HT-29 (cell line): ENCODE results near the gene METRN. TPM values are rescaled to one million over a fixed set of nuclear protein-coding genes. Genes with fewer than 3 reads are reported as not detected.
A peak's percentile ranks its signal among the peaks of the same experiment; 100 is the strongest.

Experiments
- DNase-seq: peaks from one replicate; pipeline ENCODE4 v3.0.0-alpha.2; 2015; ENCODE audit warnings: low spot score
- total RNA-seq: library from RNA; depleted of rRNA; stranded (reverse); fragments of >200 nt; shearing (Covaris generic); gene quantifications from 2 replicates; pipeline ENCODE4 v1.2.3, GENCODE V29; 2014

METRN gene
- total RNA-seq, 1 experiment from 2014 or later, result 82.2 TPM

DNA sequence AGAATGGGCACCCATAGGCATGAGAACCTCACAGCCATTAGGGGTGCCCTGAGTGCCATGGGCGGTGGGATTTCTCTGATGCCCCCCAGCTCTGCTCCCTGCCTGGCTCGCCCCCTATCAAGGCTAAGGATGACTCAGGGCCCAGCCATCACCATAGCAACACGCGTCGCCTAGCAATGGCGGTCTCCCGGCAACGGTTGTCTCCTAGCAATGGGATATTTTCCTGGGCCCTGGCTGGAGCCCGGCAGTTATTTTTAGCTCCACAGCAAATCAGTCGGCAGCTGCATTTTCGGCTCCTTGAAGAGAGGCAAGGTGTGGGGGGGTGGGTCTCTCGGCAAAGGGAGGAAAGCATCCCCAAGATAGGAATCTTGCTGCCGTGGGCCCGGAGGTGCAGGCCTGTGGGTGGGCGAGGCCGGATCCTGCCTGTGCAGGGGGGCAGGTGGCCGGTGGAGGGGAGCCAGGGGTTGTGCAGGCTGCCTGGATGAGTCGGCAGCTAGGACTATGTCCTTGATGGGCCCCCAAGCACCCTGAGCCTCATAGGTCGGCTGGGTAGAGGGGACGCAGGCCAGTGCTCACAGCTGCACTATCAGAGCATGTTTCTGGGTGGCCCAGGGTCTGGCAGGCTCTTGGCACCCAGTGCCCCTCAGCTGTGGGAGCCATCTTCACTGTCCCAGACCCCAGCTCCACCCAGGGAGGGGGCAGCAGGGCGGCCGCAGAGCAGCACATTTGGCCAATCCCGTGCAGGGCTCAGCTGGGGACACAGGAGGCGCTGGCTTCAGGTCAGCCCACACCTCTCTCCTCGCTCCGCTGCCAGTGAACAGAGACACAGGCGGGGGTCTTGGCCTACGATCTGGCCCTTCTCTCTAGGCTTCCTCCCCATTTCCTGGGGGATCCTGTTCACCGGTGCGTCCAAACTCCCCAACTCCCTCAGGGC, 5.1 kb upstream of the METRN start:
- DNase-seq, result peak; percentile 64

DNA sequence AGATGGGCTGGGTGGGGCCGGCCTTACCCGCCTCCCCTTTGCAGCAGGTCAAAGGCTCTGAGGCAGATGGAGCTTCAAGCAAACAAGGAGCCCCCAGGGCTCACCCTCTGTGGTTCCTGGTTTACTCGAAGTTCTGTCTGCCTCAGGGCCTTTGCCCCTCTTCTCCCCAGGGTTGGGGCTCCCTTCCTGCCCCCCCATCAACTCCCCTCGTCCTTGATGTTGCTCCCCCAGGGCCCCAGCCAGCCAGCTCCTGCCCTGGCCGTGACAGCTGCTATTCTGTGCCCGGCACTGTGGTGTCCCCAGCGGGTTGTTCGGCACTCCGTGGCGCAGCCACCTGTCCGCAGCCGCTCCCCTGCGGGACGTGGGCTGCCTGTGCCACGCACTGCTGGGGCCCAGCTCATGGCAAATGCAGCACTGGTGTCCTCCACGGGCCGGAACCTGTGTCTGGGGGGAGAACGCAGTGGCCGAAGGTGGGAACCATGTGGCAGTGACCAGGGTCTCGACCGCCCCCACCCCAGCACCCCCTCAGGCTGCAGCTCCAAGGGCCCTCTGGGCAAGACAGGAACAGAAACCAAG, 4.3 kb upstream of the METRN start:
- DNase-seq, result no peak

DNA sequence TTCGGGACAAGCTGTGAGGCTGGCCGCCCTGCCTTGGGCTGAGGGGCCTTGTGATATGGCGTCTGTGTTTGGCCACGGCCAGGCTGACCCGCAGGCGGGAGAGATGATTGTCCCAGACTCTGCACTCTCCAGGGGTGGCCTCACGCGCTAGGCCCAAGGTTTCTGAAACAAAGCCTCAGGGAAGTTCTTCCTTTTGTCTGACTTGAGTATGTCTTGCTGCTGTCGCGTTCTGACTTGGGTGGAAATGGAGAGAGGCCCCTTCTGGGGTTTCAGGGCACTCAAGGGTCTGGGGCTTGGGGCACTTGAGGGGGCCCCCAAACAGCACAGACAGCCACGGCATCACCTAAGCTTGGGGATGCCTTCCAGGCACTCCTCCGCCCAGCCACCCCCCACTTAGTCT, 3.8 kb upstream of the METRN start:
- no peak for DNase-seq

DNA sequence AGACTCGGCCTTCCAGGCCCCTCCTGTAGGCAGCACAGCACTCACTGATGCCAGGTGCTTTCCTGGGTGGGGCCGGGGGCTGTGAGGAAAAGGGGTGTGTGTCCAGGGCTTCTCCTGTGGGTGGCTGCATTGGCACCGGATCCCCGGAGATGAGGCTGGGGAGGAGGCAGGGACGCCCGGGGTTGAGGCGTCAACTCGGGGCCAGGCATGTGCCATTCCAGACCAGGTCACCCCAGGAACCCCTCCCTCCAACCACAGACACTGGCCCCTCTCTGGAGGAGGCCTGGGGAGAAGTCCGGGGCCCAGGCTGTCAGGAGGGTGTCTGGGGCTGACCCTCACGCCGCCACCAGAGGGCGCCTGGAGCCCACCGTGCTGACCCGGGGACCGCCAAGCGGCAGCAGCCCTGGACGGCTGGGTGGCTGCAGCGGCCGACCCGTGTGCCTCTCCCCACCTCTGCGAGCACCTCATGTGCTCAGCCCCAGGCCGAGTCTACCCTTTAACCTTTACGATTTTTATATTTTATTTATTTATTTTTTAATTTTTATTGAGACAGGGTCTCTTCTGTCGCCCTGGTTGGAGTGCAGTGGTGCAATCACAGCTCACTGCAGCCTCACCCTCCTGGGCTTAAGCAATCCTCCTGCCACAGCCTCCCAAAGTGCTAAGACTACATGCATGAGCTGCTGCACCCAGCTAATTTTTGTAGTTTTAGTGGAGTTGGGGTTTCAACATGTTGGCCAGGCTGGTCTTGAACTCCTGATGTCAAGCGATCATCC, 3.2 kb upstream of the METRN start:
- peak; percentile 71 for DNase-seq

DNA sequence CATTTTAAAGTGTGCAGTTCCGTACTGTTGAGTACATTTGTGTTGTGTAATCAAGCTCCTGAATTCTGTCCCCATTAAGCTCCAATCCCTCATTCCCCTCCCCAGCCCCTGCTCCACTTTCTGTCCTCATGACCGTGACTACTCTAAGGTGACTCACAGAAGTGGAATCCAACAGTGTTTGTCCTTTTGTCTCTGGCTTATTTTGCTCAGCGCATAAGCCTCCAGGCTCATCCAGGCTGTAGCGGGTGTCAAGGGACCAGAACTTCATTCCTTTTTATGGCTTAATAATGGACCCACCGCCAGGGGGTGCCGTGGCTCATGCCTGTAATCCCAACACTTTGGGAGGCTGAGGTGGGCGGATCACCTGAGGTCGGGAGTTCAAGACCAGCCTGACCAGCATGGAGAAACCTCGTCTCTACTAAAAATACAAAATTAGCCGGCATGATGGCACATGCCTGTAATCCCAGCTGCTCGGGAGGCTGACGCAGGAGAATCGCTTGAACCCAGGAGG, 2.1 kb upstream of the METRN start:
- peak; percentile 77 for DNase-seq

DNA sequence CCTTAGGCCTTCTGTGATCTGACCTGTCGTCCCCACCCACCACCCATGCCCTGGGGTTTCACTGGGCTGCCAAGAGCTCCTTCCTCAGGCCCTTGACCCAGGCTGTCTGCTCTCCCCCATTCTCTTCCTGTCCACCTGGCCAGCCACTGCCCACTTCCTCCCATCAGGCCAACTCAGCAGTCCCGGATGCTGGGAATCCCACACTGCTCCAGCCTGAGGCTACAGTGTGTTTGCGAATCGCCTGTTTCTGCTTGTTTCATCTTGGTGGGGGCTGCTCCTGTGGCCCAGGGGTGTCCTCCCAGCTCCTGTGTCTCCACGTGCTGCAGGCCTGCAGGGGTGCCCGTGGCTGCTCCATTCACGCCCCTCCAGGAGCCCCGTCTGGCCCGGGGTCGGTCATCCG, 839 bp upstream of the METRN start:
- no peak for DNase-seq

DNA sequence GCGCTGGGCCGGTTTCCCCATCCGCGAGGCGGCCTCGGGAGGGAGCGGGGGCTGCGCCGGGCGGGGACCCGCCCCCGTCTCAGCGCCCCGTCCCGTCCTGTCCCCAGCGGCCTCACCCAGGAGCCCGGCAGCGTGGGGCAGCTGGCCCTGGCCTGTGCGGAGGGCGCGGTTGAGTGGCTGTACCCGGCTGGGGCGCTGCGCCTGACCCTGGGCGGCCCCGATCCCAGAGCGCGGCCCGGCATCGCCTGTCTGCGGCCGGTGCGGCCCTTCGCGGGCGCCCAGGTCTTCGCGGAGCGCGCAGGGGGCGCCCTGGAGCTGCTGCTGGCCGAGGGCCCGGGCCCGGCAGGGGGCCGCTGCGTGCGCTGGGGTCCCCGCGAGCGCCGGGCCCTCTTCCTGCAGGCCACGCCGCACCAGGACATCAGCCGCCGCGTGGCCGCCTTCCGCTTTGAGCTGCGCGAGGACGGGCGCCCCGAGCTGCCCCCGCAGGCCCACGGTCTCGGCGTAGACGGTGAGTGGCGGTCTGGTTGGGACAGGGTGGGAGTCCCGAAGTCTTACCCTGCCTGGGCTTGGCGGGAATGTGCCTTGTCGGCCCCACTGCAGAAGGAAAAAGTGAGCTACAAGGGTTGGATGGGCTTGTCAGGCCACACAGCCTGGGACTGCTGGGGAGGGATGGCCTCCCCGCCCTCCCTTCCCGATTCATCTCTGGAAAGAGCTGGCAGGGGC, 720 bp downstream of the METRN start:
- DNase-seq, result no peak

DNA sequence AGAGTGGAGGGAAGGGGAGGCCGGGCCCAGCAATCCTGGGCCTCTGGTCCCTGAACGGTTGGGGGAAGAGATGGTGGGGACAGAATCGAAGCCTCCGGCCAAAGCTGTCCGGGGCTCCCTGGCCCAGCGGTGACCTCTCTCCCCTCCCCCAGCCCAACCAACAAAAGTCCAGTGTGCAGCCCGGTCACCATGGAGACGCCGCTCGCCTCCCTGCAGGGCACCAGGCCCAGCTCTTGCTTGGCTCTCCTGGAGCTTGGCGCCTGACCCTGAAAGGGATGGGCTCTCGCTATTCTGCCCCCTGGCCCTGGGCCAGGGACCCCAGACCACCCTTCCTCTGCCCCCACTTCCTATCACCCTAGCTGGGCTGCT, 1.3 kb downstream of the METRN start:
- DNase-seq, result peak; percentile 60

DNA sequence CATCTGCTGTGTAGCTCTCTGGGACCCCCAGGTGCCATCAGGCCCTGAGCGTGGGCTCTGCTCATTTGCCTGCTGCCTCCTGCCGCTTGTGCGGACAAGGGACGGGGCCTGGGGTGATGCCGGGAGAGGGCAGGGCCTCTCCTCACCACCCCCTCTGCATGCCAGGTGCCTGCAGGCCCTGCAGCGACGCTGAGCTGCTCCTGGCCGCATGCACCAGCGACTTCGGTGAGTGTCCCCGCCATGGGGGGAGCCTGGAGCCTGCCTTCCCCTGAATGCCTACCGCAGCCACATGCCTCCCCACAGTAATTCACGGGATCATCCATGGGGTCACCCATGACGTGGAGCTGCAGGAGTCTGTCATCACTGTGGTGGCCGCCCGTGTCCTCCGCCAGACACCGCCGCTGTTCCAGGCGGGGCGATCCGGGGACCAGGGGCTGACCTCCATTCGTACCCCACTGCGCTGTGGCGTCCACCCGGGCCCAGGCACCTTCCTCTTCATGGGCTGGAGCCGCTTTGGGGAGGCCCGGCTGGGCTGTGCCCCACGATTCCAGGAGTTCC, 1.9 kb downstream of the METRN start:
- DNase-seq, result no peak

DNA sequence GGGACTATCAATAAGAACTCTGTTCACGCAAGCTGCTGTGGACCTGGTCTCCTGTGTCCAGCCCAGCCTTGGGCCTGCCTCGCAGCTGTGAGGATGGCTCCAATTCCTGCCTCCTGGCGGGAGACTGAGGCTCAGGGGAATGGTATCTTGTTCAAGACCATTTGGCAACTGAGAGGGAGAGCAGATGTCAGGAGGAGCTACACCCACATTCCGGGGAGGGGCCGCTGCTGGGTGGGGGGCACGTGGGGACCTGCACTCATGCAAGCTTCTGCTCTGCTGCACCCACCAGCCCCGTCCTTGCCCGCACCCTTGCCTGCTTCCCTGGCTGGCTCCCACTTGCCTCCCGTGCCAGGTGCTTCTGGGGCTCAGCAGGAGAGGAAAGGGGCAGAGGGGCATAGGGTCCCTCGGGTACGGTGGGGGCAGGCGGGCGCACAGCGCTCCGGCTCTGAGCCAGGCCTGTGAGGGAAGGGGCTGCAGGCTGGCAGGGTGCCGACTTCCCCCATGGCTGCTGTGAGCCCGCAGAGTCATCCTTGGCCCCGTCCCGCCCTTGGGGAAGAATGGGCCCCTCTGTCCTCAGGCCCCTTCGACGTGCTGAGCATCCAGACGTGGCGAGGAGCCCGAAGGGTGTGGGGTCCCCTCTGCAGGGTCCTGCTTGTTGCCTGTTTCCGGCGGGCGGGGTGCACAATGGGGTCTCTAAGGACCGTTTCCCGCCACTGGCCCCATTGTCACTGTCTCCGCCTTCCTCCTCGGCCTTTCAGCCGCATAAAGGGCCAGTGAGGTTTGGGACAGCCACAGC, 2.7 kb downstream of the METRN start:
- DNase-seq, result no peak

DNA sequence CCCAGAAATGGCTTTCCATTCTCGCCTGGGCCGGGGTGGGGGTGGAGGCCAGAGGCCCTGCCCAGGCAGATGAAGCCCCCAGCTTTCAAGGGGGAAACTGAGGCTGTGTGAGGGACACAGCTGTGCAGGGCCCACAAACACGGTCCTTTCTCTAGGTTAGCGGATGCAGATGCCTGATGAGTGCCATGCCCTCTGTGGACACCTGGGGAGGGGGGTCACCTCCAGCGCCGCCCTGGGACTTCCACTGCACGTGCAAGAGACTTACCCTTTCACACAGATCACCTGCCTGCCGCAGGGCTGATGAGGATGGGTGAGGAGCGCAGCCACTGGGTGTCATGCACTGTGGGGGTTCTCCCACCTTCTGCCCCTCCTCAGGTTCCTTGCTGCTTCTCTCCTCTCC, 3.5 kb downstream of the METRN start:
- DNase-seq, result no peak

DNA sequence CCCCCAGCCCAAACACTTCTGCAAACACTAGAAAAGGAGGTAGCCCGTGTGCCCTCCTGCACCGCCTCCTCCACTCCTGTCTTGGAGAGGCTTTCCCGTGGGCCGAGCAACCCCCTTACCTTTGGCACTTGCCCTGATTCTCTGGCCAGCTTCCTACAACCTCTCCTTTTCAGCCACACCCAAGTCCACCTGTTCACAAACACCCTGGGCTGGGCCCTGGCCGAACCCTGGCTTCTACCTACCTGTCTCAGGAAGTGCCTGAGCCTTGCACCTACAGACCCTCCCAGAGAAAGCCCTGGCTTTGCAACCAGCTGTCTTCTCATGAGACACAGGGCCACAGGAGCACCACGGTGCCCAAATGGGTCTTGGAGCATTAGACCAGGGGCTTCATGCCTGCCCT, 4.0 kb downstream of the METRN start:
- no peak for DNase-seq

DNA sequence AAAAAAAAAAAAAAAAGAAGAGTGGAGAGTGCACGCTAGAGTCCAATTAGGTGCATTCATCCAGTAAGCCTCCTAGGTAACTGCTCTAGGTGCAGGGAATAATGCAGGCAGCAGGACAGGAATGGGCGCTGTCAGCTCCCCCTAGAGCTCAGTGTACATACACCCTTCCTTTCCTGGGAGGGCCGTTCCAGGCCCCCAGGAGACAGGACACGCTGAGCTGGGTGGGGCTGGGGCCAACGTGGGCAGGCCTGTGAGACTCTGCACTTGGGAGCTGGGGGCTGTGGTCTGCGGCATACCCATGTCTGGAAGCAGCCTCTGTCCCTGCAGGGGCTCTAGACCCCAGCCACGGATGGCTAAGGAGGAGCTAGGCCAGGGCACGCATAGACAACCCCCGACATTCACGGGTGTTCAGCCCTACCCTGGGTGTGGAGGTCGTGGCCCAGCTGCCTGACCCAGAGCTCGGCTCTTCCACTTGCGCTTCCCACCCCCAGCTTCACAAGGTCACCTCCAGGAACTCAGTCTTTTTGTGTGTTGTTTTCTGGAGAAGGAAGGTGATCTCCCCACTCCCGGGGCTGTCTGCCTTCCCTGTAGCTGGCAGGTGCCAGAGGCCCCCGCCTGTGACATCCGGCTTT, 5.0 kb downstream of the METRN start:
- peak; percentile 60 for DNase-seq

DNA sequence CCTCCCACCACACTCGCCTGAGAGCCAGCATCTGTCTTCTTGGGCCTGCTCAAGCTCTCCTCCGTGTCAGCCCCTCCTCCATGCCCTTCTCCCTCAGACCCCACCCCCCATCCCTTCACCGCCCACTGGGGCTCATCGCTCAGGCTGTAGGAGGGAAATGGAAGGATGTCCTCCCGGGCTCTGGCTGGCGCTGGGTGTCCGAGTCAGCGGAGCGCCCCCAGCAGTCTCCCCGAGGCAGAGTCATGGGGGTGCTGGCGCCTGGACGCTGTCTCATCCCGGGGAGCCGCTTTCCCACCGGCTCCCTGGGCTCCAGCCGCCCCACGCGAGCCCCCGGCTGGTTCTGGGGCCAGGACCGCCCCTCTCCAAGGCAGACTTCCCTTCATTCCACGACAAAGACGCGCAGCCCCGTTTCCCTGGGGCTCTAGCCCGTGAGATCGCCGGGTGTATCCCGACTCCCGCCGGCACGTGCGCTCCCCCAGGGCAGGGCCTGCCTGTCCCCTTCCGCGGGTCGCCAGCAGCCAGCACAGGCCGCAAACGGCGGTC, 5.6 kb downstream of the METRN start:
- DNase-seq, result peak; percentile 36

DNA sequence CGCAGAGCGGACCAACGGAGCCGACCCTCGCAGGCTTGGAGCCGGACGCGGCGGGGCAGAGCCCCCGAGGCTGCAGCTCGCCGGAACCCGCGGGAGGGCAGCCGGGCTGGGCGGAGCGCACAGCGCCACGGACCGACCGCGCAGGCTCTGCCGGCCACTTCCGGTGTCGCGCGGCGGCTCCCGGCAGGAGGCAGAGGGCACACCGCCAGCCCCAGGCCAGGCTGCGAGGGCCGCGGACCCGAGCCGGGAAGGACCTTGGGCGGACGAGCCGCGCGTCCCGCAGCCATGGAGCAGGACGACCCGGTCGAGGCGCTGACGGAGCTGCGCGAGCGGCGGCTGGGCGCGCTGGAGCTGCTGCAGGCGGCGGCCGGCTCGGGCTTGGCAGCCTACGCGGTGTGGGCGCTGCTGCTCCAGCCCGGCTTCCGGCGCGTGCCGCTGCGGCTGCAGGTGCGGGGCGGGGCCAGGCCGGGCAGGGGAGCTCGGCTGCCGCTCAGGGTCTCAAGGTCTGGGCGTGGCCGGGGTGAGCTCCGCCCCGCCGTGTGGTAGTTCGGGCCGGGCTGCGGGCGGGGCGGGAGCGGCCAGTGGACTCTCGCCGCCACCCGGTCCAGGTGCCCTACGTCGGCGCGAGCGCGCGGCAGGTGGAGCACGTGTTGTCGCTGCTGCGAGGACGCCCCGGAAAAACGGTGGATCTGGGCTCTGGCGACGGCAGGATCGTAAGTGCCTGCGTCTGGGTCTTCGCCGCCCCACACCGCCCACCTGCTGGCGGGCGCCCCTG, 6.3 kb downstream of the METRN start, which contains the start of gene ANTKMT:
Gene ANTKMT (plus strand): TSS at position 157 of the 775 bp plus-strand sequence. CDS start 129 bp downstream, at position 286.
- DNase-seq, result peak; percentile 92

DNA sequence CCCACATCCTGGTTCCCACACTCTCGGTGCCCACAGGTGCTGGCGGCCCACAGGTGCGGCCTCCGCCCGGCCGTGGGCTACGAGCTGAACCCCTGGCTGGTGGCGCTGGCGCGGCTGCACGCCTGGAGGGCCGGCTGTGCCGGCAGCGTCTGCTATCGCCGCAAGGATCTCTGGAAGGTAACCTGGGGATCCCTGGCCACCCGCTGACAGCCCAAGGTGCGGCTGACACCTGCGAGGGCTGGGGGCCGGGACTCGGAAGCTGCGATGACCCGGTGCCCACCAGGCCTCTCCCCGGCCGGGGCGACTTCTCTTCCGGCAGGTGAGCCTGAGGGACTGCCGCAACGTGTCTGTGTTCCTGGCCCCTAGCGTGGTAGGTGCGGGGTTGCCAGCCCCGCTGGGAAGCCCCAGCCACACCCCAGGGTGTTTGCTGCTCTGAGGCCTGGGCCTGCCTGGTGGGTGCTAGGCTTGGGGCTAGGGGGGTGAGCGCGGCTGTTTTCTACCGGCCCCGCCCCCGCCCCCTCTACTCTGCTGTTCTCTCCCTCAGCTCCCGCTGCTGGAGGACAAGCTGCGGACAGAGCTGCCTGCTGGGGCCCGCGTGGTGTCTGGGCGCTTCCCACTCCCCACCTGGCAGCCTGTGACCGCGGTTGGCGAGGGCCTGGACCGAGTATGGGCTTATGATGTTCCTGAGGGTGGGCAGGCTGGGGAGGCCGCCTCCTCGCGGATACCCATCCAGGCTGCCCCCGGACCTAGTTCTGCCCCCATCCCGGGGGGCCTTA, 7.0 kb downstream of the METRN start:
- no peak for DNase-seq

DNA sequence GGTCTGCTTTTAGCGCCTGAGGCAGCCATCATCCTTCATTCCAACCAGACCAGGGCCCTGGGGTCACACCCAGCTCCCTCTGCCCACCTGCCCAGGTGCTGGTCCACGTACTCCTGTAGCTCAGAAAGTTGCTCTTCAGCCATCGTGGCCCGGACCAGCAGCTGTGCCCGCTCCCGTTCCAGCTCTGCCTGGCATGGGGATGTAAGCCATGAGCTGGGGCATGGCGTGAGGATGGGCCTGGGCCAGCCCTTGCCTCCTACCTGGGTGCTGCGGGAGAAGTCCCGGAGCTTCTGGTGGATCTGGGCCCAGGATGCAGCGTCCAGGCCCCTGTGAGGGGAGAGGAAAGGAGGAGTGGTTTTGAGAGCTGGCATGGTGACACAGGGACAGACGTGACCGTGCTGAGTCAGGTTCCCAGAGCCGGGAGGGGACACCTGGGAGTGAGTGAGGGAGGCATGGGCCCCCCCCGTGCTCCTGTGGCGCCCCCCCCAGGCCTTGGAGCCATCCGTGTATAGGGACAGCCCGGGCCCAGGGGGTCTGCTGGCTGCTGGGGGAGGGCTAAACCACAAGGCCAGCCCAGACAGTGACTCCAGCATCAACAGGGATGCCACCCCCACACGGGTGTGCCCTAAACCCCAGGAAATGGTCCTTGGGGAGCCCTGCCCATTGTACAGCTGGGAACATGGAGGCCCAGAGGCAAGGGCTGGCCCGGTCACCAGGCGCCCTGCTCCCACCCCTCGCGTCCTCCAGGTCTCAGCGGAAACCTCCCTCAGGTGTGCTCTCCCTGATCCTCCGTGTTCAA, 8.1 kb downstream of the METRN start:
- DNase-seq, result no peak
